HG03571 (cell line): ENCODE results near the gene DNAJC13.
"Not testable (repeated sequence)": the region's sequence is repeated elsewhere in the genome, so short reads cannot be mapped to it uniquely, and the experiment has no call there.

ENCODE experiments used
- ATAC-seq: cut with Tn5 transposase; IDR thresholded peaks from one replicate; pipeline ENCODE4 v1.9.1; 2021; ENCODE audit not compliant: unreplicated experiment

Gene DNAJC13

DNA sequence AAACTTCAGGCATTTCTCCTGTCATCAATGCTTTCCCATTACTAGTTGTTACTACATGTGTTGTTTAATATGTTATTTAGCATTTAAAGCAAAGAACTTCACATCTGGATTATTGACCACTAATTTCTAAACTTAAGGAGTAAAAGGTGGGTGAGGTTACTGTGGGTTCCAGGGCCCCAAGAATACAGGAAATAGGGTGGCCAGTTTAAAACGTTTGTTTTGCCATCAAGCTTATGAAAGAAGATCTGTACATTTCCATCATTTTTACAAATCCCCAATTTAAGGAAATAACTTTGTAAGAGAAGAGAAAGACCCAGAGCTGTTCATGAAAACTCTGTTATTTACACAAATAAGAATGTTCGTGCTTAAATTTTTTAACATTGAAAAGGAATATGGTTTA lies 125.3 kb downstream of the DNAJC13 start:
- no peak for ATAC-seq

DNA sequence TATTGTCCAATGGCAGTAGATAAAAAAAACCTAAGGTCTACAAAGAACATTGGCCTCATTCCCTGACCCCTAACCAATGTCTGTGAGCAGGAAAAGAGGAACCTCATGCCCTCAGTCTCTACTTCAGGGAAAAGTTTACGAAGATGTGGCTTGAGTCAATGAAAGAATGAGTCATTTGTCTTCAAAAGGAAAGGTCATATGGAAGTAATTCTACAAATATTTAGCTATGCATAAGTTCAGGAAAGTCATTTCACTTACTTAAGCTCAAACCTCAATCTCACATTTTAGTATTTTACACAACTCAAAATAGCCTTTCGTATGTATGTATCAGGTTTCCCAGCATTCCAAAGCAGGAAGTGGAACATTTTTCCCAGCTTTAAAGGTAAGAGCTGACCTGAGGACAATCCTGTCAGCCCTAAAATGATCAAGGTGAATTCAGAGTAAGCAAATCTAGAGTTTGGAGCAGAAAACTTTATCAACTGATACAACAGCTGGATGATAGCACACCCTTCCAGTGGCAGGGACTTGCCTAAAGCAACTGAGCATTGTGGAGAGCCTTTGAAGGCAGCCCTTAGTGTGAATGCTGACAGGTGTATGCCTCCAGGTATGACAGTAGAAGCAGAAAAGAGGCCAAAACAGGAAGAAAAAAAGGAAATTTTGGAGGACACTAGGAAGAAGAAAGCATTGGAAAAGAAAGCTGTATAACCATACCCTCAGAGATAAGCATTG lies 125.9 kb downstream of the DNAJC13 start:
- no peak for ATAC-seq

DNA sequence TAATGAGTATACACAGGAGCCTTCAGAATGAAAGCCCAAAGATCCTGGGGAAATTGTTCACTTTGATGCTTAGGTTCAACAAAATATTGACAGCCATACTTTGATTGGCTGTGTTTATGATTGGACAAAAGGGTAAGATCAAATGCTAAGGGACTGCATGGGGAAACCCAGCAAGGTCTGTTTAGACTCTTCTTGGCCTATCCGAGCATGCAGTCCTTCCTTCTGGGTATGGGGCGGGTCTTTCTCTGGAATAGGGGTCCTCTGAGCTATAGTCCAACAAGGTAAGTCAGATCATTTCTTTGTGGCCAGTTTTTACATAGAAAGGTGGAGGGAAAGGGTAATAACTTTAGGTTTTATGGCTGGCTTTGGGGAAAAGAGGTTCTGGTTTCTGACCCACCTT lies 126.8 kb downstream of the DNAJC13 start:
- ATAC-seq: no peak

DNA sequence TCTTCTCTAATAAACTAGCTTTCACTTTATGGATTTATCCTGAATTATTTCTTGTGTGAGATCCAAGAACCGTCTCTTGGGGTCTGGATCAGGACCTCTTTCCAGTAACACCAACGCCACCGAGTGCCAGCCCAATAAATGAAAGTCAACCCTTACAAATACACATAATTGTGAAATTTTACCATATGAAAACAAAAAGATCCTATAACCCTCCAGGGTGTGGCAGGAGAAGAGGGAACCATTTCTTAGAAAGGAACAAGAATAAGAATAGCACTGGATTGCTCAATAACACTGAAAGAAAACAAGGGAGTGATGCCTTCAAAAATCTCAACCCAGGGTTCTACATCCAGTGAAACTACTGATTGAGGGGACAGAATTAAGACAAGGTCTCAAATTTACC lies 128.2 kb downstream of the DNAJC13 start:
- ATAC-seq: no peak

DNA sequence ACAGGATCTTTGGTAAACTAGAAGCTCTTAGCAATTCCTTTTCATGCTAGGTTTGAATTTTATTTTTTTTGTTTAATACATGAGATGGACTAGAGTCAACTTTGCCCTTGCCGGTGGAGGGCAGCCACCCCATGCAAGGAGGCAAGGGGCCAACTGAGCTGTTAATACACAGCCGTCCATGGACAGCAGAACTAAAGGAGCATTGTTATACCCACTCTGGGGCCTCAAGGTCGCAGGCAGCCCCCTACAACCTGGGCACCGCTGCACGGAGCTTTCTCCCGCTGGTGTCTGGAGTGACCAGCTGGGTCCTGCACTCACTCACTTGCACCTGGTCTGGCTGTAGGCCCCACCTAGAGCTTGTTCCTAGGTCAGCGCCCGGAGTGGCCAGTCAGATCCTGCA lies 131.9 kb downstream of the DNAJC13 start:
- no peak for ATAC-seq

DNA sequence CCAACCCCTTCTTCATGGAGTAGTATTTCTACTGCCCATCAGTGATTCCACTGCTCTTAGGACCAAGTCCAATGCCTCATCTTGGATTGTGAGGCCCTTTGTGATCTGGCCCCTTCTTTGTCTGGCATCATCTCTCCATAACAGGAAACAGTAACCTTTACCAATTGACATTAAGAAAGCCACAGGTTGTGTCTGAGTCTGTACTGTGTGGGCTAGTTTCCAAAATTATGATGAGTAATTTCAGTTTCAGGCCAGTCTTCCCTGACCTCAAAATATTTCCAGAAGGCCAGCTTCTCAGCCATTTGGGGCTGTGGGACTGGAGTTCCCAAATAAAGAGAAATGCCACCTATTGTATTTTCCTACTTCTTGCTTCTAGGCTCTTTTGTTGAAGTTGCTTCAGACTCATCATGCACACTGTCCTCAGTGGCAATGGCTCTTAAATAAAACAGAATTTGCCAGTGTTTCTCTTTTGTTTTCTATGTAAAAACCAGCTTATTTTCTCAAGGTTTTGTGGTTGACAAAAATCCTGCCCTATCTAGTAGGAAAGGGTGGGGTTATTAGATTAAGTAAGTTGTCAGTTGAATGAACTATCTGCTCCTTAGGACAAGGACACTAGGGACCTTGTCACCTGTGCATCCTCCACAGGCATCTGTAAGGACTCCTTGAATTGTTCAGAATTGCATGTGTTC lies 132.7 kb downstream of the DNAJC13 start:
- no peak for ATAC-seq

DNA sequence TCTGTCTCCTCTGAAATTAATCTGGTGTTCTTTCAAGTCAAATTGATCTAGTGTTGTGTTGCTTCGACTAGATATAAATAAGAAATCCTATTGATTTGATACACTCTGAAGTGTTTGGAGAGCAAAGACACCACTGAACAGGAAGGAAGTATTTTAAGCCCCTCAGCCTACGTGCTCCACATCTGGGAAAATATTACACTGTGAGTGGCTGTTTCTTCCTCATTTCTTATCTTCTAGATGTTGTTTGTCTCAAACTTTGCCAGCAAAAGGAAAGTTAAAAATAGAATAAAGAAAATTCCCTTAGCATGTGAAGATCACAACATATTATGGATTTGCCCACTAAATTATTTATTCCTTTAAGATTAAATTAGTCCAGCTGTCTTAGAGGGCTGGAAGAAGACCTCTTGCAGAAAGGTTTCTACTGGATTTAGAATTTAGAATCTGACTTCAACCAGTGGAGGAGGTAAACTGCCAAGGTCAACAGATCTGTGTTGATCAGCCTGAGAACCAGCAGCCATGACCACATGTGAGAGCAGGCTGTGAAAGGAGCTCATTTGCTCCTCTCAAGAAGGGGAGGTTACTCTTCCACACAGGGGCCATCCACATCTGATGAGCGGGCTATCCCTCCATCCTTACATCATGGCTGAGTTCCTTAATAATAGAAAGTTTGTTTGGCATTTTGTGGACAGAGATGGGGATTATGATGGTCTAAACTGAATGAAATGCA lies 133.4 kb downstream of the DNAJC13 start:
- no peak for ATAC-seq

DNA sequence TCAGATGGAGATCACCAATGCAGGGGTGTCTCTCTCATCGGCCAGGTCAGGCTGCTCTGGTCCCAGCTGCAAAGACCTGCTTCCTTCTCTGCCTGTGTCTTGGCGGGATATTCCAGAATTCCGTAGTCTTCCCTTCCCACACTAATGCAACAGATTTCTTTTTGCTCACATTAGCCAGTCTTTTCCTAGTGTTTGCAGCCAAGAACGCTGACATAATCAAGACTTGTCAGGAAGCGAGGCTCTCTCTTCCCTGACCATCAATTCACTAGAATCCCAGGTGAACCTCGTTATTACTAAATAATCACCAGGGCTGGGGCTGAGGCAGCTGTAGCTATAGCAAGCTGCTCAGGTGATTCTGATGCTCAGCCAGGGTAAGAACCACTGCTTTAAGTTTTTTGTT lies 136.5 kb downstream of the DNAJC13 start:
- no peak for ATAC-seq

DNA sequence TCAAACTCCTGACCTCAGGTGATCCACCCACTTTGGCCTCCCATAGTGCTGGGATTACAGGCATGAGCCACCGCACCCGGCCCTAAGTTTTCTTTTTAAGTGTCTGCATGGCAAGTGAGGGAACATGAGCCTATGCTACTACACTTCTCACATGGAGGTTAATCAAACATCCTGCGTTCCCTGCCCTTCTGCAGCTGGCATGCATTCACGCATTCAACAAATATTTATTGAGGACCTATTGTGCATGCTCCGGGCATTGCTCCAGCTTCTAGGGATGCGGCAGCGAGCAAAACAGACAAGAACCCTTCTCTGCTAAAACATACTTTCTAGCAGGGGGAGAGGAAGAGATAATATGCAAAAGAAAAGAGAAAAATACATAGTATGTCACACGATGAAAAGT lies 137.1 kb downstream of the DNAJC13 start:
- ATAC-seq: no peak

DNA sequence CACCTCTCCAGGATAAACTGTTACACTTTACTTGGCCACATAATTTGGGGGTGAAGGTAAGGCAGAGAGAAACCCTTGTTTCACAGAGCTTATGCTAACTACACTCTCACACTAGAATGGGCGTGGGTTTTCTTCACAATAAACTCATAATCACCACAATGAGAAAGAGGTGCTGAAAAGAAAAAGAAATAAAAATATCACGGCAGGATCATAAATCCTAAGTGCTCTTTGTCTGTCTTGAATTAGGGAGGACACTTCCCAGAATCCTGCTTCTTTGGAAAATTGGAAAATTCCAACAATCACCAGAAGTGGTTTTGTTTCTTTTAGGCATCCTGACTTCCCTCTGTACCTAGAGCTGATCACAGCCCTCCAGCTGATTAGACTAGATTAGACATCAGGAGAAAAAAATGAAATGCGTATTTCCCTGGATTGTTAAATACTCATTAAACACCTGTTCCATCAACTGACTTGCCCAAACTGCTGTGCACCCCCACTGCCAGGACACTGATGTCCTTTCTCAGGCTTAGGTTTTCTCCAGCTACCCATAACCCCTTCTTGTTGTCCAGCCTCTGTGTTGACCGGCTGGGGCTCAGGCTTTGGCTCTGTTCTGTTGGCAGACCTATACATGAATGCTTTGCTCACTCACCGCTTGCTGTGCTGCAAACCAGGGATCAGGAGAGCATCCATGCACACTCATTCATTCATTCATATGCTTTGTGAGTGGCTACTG lies 138.2 kb downstream of the DNAJC13 start:
- no peak for ATAC-seq

DNA sequence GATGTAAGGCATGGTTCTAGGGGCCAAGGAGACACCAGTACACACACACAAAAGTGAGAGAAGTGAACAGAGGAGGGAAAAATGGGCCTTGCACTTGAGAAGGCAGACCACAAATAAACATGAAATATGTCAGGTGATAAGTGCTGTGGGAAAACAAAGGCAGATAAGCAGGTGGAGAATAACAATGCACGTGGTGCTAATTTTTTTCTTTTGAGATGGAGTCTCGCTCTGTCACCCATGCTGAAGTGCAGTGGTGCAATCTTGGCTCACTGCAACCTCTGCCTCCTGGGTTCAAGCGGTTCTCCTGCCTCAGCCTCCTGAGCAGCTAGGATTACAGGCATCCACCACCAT lies 138.7 kb downstream of the DNAJC13 start:
- not testable (repeated sequence) for ATAC-seq

DNA sequence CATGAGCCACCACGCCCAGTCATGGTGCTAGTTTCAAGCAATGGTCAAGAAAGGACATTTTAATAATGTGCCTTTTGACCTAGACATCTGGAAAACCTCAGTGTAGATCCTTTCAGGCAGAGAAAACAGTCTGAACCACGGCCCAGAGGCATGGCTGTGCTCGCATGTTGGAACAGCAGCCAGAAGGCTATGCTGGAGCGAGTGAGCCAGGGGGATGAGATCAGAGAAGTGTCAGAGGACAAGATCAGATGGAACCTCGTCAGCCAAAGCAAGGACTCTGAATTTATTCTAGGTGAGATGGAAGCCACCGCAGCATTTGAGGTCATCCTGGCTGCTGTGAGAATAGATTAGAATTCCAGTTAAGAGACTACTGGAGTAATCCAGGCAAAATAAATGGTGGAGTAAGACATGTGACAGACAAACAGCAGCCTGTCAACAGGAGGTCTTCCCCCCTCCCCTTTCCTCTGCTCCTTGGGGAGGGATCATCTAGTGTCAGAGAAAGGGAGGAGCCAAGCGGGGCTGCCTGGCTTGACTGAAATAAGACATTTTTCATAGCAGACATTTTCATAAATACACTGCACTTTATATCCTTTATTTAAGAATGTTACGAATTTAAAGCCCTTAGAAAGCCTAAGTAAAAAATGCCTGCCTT lies 139.3 kb downstream of the DNAJC13 start:
- ATAC-seq: no peak

DNA sequence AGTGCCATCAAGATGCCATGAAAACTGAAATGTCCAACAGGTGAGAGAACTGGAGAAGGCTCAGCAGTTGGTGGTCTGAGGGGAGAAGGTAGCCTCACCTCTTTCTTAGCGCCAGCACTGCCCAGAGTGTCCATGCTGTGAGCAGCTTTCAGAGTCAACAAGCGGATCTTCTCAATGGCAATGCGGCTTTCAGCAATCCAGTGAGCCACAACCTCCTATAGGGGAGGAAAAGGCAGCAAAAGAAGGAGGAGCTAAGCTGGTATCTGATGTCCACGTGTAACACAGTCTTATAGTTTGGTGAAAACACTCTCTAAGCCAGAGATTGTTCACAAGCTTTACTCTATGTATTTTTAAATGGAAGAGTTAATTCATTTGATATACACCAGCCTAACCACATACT lies 143.7 kb downstream of the DNAJC13 start:
- no peak for ATAC-seq

DNA sequence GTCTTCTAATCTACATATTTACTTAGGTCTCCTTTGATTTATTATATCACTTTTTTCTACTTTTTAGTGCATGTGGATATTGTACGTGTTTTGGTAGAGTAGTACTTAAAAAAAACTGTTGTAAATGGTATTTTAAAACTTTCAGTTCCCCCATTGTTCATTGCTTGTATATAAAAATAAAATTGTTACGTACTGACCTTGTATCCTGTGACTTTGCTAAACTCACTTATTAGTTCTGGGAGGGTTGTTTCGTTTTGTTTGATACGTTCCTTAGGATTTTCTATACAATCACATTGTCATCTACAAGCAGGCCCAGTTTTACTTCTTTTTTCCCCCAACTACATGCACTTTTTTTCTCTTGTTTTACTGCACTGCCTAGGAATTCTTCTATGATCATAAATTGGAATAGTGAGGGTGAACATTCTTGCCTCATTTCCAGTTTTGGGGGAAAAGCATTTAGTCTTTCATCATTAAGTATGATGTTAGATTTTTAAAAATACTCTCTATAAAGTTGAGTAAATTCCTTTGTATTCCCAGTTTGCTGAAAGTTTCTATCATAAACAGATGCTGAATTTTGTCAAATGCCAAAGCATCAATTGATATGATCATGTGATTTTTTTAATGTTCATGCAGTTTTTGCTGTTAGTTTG lies 146.2 kb downstream of the DNAJC13 start:
- ATAC-seq: no peak

DNA sequence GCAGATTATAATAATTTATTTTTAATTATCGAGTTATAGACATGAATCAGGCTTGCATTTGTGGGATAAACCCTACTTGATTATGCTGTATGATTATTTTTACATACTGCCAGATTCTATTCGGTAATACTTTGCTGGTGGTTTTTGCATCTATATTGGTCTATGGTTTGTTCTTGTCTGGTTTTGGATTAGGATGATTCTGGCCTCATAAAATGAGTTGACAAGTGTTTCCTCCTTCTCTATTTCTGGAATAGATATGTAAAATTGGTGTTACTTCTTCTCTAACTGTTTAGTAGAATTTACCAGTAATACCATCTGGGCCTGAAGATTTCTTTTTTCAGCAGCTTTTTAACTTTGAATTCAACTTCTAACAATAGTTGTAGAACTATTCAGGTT lies 146.8 kb downstream of the DNAJC13 start:
- no peak for ATAC-seq

DNA sequence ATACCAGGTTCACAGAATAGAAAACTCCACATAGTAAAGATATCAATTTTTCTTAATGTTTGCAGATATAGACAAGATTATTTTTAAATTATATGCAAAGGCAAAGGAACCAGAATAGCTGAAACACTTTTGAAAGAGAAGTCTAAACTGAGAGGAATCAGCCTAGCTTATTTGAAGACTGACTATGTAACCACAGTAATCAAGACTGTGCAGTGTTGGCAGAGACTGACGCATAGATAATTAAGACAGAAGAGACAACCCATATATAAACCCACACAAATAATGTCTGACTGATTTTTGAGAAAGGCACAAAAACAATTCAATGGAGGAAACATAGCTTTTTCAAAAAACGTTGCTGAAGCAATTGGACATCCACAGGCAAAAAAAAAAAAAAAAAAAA lies 151.1 kb downstream of the DNAJC13 start:
- ATAC-seq: no peak

DNA sequence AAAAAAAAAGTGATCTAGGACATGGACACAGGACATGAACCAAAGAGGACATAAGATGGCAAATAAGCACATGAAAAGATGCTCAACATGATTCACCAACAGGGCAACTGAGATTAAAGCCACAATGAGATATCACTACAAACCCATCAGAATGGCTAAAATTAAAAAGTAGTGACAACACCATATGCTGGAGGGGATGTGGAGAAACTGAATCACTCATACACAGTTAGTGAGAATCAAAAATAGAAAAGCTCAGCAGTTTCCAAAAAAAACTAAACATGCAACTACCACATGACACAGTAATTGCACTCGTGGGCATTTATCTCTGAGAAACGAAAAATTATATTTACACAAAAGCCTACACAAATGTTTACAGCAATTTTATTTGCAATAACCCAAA lies 151.9 kb downstream of the DNAJC13 start:
- no peak for ATAC-seq

DNA sequence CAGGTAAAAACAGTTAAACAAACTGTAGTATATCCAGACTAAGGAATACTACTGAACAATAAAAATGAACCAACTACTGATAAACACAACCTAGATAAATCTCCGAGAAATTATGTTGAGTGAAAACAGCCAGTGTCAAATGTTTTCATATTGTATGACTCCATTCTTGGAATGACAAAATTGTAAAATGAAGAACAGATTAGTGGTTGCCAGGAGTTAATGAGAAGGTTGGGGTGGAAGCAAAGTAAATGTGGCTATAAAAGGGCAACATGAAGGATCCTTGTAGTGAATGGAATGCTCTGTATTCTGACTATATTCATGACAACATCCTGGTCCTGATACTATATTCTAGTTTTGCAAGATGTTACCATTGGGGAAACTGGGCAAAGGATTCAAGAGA lies 152.3 kb downstream of the DNAJC13 start:
- ATAC-seq: no peak

DNA sequence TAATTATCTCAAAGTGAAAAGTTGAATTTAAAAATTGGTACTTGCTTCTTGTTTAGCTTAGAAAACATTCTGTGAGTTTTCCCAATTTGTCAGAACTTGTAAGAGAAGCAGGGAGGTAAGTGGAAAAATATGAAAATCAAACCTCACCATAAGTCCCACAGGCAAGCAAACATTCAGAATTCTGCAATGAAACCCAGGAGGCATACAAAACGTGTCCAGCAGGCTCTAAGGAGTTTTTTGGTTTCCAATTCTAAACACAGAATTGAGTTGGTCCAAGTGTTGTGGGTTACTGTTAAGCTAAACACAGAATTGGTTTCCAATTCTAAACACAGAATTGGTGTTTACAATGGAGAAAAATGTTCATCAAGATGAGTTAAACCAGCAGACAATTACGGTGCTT lies 152.7 kb downstream of the DNAJC13 start:
- no peak for ATAC-seq

DNA sequence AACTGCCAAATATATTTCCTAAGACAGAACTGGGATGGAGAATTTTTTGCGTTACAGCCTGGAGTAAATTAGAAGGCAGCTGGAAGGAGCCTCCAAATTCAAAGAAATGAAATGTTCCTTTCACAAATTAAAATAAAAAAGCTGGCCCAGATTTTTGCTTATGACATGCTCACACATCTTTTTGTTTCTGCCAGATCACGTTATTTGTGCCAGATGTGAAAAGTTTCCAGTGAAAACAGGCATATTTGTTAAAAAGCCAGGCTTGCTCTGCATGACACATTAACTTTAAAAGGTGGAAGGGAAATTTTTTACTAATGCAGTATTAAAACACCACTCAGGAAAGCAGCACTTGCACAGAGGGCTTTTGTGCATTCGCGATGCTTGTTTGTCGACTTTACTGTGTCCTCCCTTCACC lies 156.5 kb downstream of the DNAJC13 start:
- no peak for ATAC-seq

DNA sequence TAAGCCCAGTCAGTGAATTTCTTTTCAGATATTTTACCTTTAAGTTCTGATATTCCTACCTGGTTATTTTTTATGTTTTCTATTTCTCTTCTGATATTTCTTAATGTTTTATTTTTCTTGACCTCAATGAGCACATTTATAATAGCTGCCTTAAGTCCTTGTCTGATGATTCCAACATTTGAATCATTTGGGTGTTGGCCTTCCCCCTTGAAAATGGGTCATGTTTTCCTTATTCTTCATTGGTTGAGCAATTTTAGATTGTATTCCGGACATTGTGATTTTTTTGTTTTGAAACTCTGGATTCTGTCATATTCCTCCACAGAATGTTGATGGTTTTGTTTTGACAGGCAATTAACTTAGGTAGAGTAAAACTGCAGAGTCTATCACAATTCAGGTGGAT lies 170.1 kb downstream of the DNAJC13 start:
- ATAC-seq: no peak
